ENCODE measurements around the gene S100Z. TPM values are rescaled to one million over a fixed set of nuclear protein-coding genes. Genes with fewer than 3 reads are reported as not detected.

The S100Z gene
- total RNA-seq, 1 experiment from 2014 or later, result not detected

- DNase-seq (ENCODE audit: low read depth), result no peak
Measured at GRCh38 chr5:76946090-76946489, 96.3 kb downstream of the S100Z start.

DNA sequence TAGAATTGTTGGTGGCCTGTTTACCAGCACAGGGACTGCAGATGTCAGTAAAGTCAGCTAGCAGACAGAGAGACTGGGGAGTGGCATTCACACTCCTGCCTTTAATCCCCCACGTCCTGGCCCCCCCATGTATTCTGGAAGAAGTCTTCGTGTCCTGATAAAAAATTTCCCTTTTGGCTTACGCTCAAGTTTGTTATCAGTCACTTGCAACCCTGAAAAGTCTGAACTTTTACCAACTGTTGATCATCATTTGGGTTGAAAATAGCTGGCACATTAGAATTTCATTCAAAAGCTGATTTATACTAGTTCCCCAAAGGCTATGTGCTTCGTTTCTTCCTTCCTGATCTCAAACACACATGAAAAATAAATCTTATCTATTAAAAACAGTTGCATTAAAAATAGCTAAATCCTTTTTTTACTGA is 97.3 kb downstream of the S100Z start:
- DNase-seq (ENCODE audit: low read depth), result no peak

GRCh38 chr5:76952795-76953536 is 103.2 kb downstream of the S100Z start, which contains the start of gene CRHBP:
CRHBP (plus strand) TSS chr5:76953045; CDS start chr5:76953135, 90 bp downstream.
- no peak for DNase-seq (ENCODE audit: low read depth)

DNA sequence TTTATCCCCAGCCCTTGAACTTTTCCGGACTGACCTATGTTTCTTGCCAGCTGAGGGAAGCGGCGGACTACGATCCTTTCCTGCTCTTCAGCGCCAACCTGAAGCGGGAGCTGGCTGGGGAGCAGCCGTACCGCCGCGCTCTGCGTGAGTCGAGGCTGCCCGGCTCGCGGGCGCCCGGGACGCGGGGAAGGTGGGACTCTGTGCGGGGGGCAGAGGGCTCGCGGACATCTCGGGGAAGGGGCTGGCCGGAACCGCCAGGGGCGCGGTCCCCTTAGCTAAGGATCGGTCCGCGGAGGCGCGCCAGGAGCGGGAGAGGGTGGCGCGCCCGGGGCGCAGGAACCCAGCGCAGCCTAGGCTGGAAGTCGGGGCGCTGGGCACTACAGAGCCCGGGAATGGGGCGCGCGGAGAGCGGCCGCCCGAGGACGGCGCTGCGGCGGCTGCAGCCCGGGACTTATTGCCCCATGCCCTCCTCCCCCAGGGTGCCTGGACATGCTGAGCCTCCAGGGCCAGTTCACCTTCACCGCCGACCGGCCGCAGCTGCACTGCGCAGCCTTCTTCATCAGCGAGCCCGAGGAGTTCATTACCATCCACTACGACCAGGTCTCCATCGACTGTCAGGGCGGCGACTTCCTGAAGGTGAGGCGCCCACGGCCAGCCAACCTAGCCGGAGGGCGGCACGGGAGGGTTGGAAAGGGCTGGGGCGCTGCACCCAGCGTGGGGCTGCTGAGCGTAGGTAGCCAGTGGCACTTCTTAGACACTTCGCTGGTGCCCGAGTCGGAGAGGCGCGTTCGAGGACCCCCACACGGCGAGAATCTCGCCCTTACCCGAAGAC is 104.0 kb downstream of the S100Z start:
- no peak for DNase-seq (ENCODE audit: low read depth)

DNA sequence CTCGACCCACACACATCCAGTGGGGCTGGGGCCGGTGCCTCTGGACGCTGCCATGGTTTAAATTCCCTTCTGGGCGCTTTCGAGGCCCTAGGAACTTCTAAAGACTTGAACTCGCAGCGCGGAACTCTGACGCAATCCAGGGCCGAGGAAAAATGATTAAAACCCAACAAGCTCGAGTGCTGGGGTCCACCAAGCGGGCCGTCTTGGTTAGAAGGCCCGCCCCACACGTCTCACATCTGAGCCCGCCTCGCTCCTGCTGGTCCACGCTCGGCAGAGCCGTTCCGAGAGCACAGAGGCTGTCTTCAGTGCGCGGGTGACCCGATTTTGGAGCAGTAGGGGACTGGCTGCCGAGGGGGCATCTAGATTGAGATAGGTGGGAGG is 104.6 kb downstream of the S100Z start:
- DNase-seq (ENCODE audit: low read depth), result no peak

- no peak for DNase-seq (ENCODE audit: low read depth)
Measured at GRCh38 chr5:76956033-76956432, 106.2 kb downstream of the S100Z start.

GRCh38 chr5:76958991-76959767 is 109.4 kb downstream of the S100Z start:
- peak; percentile 86 for DNase-seq (ENCODE audit: low read depth)

DNA sequence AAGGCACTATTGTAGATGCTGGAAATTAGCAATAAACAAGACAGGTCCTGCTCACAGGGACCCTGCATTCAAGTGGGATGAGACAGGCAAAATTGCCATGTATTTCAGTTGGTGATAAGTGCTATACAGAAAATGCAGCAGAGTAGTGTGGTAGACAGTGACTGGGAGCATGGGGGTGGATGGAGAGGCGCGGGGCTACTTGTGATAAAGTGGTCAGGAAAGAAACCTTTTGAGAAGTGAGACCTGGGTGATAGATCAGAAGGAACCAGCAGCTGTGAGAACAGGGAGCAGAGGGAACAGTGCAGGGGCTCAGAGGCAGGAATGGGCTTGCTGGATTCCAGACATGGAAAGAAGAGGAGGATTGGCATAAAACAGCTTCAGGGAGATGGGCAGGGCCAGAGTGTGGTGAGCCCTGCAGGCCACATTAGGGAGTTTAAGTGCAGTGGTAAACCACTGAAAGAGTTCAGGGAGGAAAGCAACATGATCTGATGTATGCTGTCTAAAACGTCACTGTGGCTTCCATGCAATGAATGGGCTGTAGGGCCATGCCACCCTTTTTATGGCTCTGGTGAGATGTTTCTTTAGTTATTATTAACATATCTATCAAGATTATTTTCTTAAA is 110.3 kb downstream of the S100Z start:
- DNase-seq (ENCODE audit: low read depth), result peak; percentile 80

GRCh38 chr5:76964060-76964459 is 114.2 kb downstream of the S100Z start:
- no peak for DNase-seq (ENCODE audit: low read depth)

Small RNA genes lying within 50 kb of the gene (small RNA-seq; reads per million reads assigned to genes)
- gene RN7SL208P (not detected), gene RNU6ATAC36P (not detected)

Other genes starting within 250 kb of the S100Z start
- 2.8 and 4.1 TPM in 2 replicates for gene F2RL2, start 226.6 kb upstream of the S100Z start, total RNA-seq (2014; rRNA removed; shearing (Covaris generic))
- gene F2R, start 133.9 kb upstream of the S100Z start, total RNA-seq (2014; rRNA removed; shearing (Covaris generic)), result 13.2 and 18.6 TPM in 2 replicates
- 20.1 and 25.9 TPM in 2 replicates for gene F2RL1, start 31.0 kb upstream of the S100Z start, total RNA-seq (2014; rRNA removed; shearing (Covaris generic))
- 0.10 and 0.20 TPM in 2 replicates for gene CRHBP, start 103.0 kb downstream of the S100Z start, total RNA-seq (2014; rRNA removed; shearing (Covaris generic))
- gene AGGF1, start 180.4 kb downstream of the S100Z start, total RNA-seq (2014; rRNA removed; shearing (Covaris generic)), result 24.4 and 25.2 TPM in 2 replicates
- gene ZBED3, start 237.3 kb downstream of the S100Z start, total RNA-seq (2014; rRNA removed; shearing (Covaris generic)), result 0.60 and 0.76 TPM in 2 replicates